ENCODE data around the gene POLE.

Gene POLE

GRCh38 chr12:132651444-132652100, 35.6 kb downstream of the POLE start:
- no peak for DNase-seq (ENCODE audit: low read depth)

- no peak for DNase-seq (ENCODE audit: low read depth)
Observed at GRCh38 chr12:132649226-132649945, 37.8 kb downstream of the POLE start.

- DNase-seq (ENCODE audit: low read depth): no peak
Observed at GRCh38 chr12:132648616-132649225, 38.4 kb downstream of the POLE start.

GRCh38 chr12:132647858-132648257, 39.3 kb downstream of the POLE start:
- DNase-seq (ENCODE audit: low read depth): no peak

- no peak for DNase-seq (ENCODE audit: low read depth)
Observed at GRCh38 chr12:132646850-132647249, 40.3 kb downstream of the POLE start.

GRCh38 chr12:132642846-132643835, 44.0 kb downstream of the POLE start:
- DNase-seq (ENCODE audit: low read depth): no peak

GRCh38 chr12:132641811-132642650, 45.1 kb downstream of the POLE start:
- DNase-seq (ENCODE audit: low read depth): no peak

- DNase-seq (ENCODE audit: low read depth): no peak
Observed at GRCh38 chr12:132640936-132641335, 46.2 kb downstream of the POLE start.

- no peak for DNase-seq (ENCODE audit: low read depth)
Observed at GRCh38 chr12:132639956-132640520, 47.1 kb downstream of the POLE start.

- no peak for DNase-seq (ENCODE audit: low read depth)
Observed at GRCh38 chr12:132638541-132639408, 48.4 kb downstream of the POLE start.

GRCh38 chr12:132637811-132638210, 49.3 kb downstream of the POLE start:
- DNase-seq (ENCODE audit: low read depth): no peak

GRCh38 chr12:132635076-132635955, 51.8 kb downstream of the POLE start:
- no peak for DNase-seq (ENCODE audit: low read depth)

- DNase-seq (ENCODE audit: low read depth): no peak
Observed at GRCh38 chr12:132634411-132634990, 52.6 kb downstream of the POLE start.

GRCh38 chr12:132633901-132634300, 53.2 kb downstream of the POLE start:
- DNase-seq (ENCODE audit: low read depth): no peak

- DNase-seq (ENCODE audit: low read depth): no peak
Observed at GRCh38 chr12:132633398-132633797, 53.7 kb downstream of the POLE start.

GRCh38 chr12:132632521-132633228, 54.5 kb downstream of the POLE start:
- DNase-seq (ENCODE audit: low read depth): no peak

- DNase-seq (ENCODE audit: low read depth): no peak
Observed at GRCh38 chr12:132631666-132632065, 55.5 kb downstream of the POLE start.

- no peak for DNase-seq (ENCODE audit: low read depth)
Observed at GRCh38 chr12:132630672-132631071, 56.5 kb downstream of the POLE start.
